ENCODE results near the gene KAT6B.

DNA sequence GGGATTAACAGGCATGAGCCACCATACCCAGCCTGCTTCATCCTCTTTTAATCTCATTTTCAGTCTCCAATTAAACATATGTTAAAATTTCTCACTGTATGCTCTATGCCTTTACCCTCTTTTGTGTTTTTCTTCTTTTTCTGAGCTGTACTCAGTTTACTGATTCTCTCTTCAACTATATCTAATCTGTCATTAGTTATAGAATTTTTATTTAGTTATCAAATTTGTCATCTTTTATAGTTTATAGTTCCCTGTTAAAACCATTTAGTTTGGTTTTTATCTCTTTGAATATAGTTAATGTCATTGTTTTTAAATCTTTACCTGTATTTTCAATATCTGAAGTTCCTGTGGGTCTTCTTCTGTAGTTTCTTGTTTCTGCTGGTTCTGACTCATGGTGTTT, 93.3 kb downstream of the KAT6B start:
- TF ChIP-seq, protein P1, sequence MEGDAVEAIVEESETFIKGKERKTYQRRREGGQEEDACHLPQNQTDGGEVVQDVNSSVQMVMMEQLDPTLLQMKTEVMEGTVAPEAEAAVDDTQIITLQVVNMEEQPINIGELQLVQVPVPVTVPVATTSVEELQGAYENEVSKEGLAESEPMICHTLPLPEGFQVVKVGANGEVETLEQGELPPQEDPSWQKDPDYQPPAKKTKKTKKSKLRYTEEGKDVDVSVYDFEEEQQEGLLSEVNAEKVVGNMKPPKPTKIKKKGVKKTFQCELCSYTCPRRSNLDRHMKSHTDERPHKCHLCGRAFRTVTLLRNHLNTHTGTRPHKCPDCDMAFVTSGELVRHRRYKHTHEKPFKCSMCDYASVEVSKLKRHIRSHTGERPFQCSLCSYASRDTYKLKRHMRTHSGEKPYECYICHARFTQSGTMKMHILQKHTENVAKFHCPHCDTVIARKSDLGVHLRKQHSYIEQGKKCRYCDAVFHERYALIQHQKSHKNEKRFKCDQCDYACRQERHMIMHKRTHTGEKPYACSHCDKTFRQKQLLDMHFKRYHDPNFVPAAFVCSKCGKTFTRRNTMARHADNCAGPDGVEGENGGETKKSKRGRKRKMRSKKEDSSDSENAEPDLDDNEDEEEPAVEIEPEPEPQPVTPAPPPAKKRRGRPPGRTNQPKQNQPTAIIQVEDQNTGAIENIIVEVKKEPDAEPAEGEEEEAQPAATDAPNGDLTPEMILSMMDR (IDR thresholded peaks at IDR 0.05) = no peak
- TF ChIP-seq EZH2 (IDR thresholded peaks at IDR 0.05; ENCODE audit: borderline replicate concordance, insufficient read depth, low read depth, low read length, poor library complexity, severe bottlenecking) = no peak
